K562 (cell line): ENCODE measurements around the gene VTI1B.

Experiments
- ELF2 ChIP-seq: fragments of 250-450 bp; sonication (Bioruptor Pico); IDR thresholded peaks from 2 replicates; pipeline ENCODE4 v1.5.0; 2021; ENCODE audit warnings: mild to moderate bottlenecking
- HDAC6 ChIP-seq: IDR thresholded peaks from 2 replicates; pipeline ENCODE4 v1.6.1; 2012; ENCODE audit warnings: low read depth, mild to moderate bottlenecking, control low read depth, inconsistent platforms, low read length, moderate library complexity
- MAX ChIP-seq: sonication (generic); formaldehyde crosslinking; IDR thresholded peaks from 2 replicates; pipeline ENCODE4 v1.9.0; 2022; ENCODE audit warnings: mild to moderate bottlenecking, missing genetic modification reagents
- MGA ChIP-seq: fragments of 450-650 bp; IDR thresholded peaks from 2 replicates; pipeline ENCODE4 v1.6.1; 2016; ENCODE audit warnings: mild to moderate bottlenecking, moderate library complexity
- MYC ChIP-seq, 2 experiments: fragments of 250-450 bp in 1 of 2; sonication (Bioruptor Pico) in 1 of 2; IDR thresholded peaks; 2 replicates each; pipeline versions ENCODE4 v1.5.1 to v1.6.1; 2012 to 2021; ENCODE audit warnings: low read depth in 2 of 2, borderline replicate concordance in 1 of 2, improper control_type of control experiment in 1 of 2, low read length in 1 of 2, mild to moderate bottlenecking in 1 of 2, moderate library complexity in 1 of 2
- NFRKB ChIP-seq: fragments of 450-650 bp; IDR thresholded peaks from 2 replicates; pipeline ENCODE4 v1.6.1; 2016; ENCODE audit warnings: low read depth
- PHF8 ChIP-seq: fragments of 200-600 bp; sonication (generic); IDR thresholded peaks from 2 replicates; pipeline ENCODE4 v1.6.1; 2012; ENCODE audit warnings: mixed run types, mild to moderate bottlenecking, inconsistent platforms, low read length, moderate library complexity, borderline replicate concordance
- POLR3G ChIP-seq: IDR thresholded peaks from 2 replicates; pipeline ENCODE4 v1.6.1; 2011; ENCODE audit not compliant: insufficient read length, insufficient replicate concordance; ENCODE audit errors: extremely low read depth
- SMAD4 ChIP-seq: fragments of 250-450 bp; sonication (Bioruptor Pico); conservative IDR thresholded peaks from 2 replicates; pipeline ENCODE4 v1.8.0; 2021; ENCODE audit warnings: inconsistent platforms, mild to moderate bottlenecking, moderate library complexity
- ZNF76 ChIP-seq: fragments of 250-450 bp; sonication (Bioruptor Pico); IDR thresholded peaks from 2 replicates; pipeline ENCODE4 v1.4.0; 2020; ENCODE audit warnings: mild to moderate bottlenecking, moderate library complexity, borderline replicate concordance
- TF ChIP-seq, protein P1 (sequence below): IDR thresholded peaks from 2 replicates; pipeline ENCODE4 v1.6.1; 2011; ENCODE audit not compliant: insufficient read length; ENCODE audit errors: extremely low read depth

DNA sequence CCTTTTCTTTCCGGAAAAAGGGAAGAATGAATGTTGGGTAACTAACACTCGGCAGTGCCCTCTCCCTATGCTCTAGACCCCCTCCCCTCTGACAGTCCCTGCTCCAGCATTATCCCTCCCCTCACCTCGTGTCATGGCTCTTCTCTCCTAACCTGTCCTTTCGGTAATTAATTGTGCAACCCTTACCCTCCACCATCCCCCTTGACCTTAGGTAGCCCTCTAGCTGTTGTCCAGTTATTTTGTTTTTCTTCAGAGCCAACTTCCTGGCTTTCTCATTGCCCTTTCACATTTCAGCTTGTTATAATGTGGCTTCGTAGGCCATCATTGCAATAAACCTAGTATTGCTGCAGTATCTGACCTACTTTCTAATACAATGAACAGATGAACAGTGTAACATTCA, 43.5 kb downstream of the VTI1B start:
- TF ChIP-seq ELF2 (CRISPR knock-in tag) = no peak
- TF ChIP-seq, protein P1, sequence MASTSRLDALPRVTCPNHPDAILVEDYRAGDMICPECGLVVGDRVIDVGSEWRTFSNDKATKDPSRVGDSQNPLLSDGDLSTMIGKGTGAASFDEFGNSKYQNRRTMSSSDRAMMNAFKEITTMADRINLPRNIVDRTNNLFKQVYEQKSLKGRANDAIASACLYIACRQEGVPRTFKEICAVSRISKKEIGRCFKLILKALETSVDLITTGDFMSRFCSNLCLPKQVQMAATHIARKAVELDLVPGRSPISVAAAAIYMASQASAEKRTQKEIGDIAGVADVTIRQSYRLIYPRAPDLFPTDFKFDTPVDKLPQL = no peak
- TF ChIP-seq MYC (IDR thresholded peaks at IDR 0.05; ENCODE audit: low read depth, low read length) = no peak
- TF ChIP-seq MYC (CRISPR knock-in tag; IDR thresholded peaks at IDR 0.05; ENCODE audit: borderline replicate concordance, low read depth) = no peak
- no peak for TF ChIP-seq SMAD4 (CRISPR knock-in tag)
- no peak for TF ChIP-seq POLR3G
- no peak for TF ChIP-seq MAX (CRISPR knock-in tag)
- no peak for TF ChIP-seq NFRKB
- TF ChIP-seq PHF8 = no peak
- TF ChIP-seq HDAC6 = no peak
- TF ChIP-seq ZNF76 (CRISPR knock-in tag) = no peak
- TF ChIP-seq MGA = no peak
